HEK293 (cell line): ENCODE data around the gene ESPNL.

Experiments
- CTCF ChIP-seq: fragments of 450-650 bp; formaldehyde crosslinking; IDR thresholded peaks from 2 replicates; pipeline ENCODE4 v1.5.1; 2016; ENCODE audit warnings: missing biosample characterization, missing genetic modification characterization
- PRDM1 ChIP-seq: fragments of 450-650 bp; formaldehyde crosslinking; IDR thresholded peaks from 2 replicates; pipeline ENCODE4; 2016; ENCODE audit warnings: missing biosample characterization, missing genetic modification characterization
- REST ChIP-seq: fragments of 450-650 bp; formaldehyde crosslinking; IDR thresholded peaks from 2 replicates; pipeline ENCODE4 v1.5.1; 2016; ENCODE audit warnings: missing biosample characterization, missing genetic modification characterization
- SCRT2 ChIP-seq: fragments of 450-650 bp; formaldehyde crosslinking; IDR thresholded peaks from 2 replicates; pipeline ENCODE4 v1.5.1; 2016; ENCODE audit warnings: missing biosample characterization, missing genetic modification characterization
- SP2 ChIP-seq: fragments of 450-650 bp; formaldehyde crosslinking; IDR thresholded peaks from 2 replicates; pipeline ENCODE4 v1.5.1; 2016; ENCODE audit warnings: missing biosample characterization, missing genetic modification characterization
- ZBTB7A ChIP-seq: fragments of 450-650 bp; formaldehyde crosslinking; IDR thresholded peaks from 2 replicates; pipeline ENCODE4 v1.5.1; 2016; ENCODE audit warnings: low read depth, missing biosample characterization, missing genetic modification characterization
- ZNF114 ChIP-seq: fragments of 450-650 bp; formaldehyde crosslinking; IDR thresholded peaks from 2 replicates; pipeline ENCODE4 v1.5.0; 2017; ENCODE audit warnings: missing biosample characterization, missing genetic modification characterization
- ZNF292 ChIP-seq: fragments of 450-650 bp; formaldehyde crosslinking; IDR thresholded peaks from 2 replicates; pipeline ENCODE4 v1.5.1; 2016; ENCODE audit warnings: low read depth, missing biosample characterization, missing genetic modification characterization, borderline replicate concordance
- ZNF626 ChIP-seq: fragments of 450-650 bp; sonication (Bioruptor Pico); formaldehyde crosslinking; IDR thresholded peaks from 2 replicates; pipeline ENCODE4 v1.5.1; 2018; ENCODE audit warnings: missing biosample characterization, missing genetic modification characterization, inconsistent platforms
- ZNF785 ChIP-seq: fragments of 450-650 bp; formaldehyde crosslinking; IDR thresholded peaks from 2 replicates; pipeline ENCODE4 v1.5.1; 2016; ENCODE audit warnings: missing biosample characterization, missing genetic modification characterization

GRCh38 chr2:238166391-238167343 is 66.5 kb downstream of the ESPNL start:
- TF ChIP-seq ZNF785 (no peak), REST (tag by site-specific recombination) (no peak), PRDM1 (tag by site-specific recombination) (no peak), SCRT2 (tag by site-specific recombination) (peak; percentile 53; the same call in 1 of the 2 replicates), CTCF (tag by site-specific recombination) (no peak), ZNF626 (tag by site-specific recombination) (no peak), ZBTB7A (tag by site-specific recombination) (no peak), ZNF114 (no peak), ZNF292 (no peak), SP2 (tag by site-specific recombination) (no peak)
